Parathyroid adenoma (tissue), 2 donors: ENCODE results near the gene MTFP1.

Experiments used
- H2AFZ ChIP-seq: fragments of 300-600 bp; sonication (generic); one replicate; pipeline ENCODE4 v1.7.0; 2017; ENCODE audit warnings: antibody characterized with exemption, mild to moderate bottlenecking
- H3K27ac ChIP-seq: fragments of 300-600 bp; sonication (generic); one replicate; pipeline ENCODE4 v1.7.0; 2017
- H3K27me3 ChIP-seq: fragments of 300-600 bp; sonication (generic); one replicate; pipeline ENCODE4 v1.7.0; 2017; ENCODE audit warnings: low read length; ENCODE audit not compliant: control insufficient read depth, insufficient read depth
- H3K36me3 ChIP-seq: fragments of 300-600 bp; sonication (generic); one replicate; pipeline ENCODE4 v1.7.0; 2017; ENCODE audit warnings: low read length; ENCODE audit not compliant: control insufficient read depth, insufficient read depth
- H3K4me1 ChIP-seq: fragments of 300-600 bp; sonication (generic); one replicate; pipeline ENCODE4 v1.7.0; 2017; ENCODE audit warnings: control low read depth
- H3K4me2 ChIP-seq: fragments of 300-600 bp; sonication (generic); one replicate; pipeline ENCODE4 v1.7.0; 2017; ENCODE audit warnings: low read length
- H3K4me3 ChIP-seq: fragments of 300-600 bp; sonication (generic); one replicate; pipeline ENCODE4 v1.7.0; 2017; ENCODE audit warnings: low read depth, low read length
- H3K79me2 ChIP-seq: fragments of 300-600 bp; sonication (generic); one replicate; pipeline ENCODE4 v1.7.0; 2017; ENCODE audit warnings: control low read depth
- H3K9ac ChIP-seq: fragments of 300-600 bp; sonication (generic); one replicate; pipeline ENCODE4 v1.7.0; 2017; ENCODE audit warnings: mild to moderate bottlenecking
- H3K9me3 ChIP-seq: fragments of 300-600 bp; sonication (generic); one replicate; pipeline ENCODE4 v1.7.0; 2017; ENCODE audit warnings: low read length; ENCODE audit not compliant: control insufficient read depth
- TF ChIP-seq, protein P1 (sequence below): fragments of 300-600 bp; sonication (generic); IDR thresholded peaks from one replicate; pipeline ENCODE4 v1.7.0; 2017; ENCODE audit warnings: antibody characterized with exemption, mild to moderate bottlenecking
- donor health status: primary hyperparathyroidism.

MTFP1 gene

DNA sequence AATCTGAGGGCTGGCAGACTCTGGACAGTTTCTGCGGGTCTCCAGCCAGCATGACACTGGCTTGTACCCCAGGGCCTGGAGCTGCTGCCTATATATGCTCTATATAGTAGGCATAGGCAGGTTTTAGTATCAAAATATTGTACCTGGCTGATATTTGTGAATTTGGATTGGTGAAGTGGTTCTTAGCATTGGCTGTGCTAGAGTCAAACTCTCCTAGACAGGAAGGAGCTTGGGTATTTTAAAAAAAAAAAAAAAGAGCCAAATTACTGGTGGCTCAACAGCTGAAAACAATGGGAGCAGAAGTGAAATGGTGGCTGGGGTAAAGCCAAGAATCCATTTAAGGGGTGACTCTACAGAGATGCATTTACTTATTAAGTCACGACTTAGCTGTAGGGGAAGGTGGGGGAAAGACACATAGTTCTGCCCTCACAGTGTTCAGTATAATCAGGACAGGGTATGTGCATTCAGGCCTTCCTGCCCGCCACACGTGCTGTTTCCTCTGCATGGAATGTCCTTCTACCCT lies 11.0 kb upstream of the MTFP1 start:
- no peaks in the 10 kb centered on the region for H3K36me3 ChIP-seq
- TF ChIP-seq, protein P1, sequence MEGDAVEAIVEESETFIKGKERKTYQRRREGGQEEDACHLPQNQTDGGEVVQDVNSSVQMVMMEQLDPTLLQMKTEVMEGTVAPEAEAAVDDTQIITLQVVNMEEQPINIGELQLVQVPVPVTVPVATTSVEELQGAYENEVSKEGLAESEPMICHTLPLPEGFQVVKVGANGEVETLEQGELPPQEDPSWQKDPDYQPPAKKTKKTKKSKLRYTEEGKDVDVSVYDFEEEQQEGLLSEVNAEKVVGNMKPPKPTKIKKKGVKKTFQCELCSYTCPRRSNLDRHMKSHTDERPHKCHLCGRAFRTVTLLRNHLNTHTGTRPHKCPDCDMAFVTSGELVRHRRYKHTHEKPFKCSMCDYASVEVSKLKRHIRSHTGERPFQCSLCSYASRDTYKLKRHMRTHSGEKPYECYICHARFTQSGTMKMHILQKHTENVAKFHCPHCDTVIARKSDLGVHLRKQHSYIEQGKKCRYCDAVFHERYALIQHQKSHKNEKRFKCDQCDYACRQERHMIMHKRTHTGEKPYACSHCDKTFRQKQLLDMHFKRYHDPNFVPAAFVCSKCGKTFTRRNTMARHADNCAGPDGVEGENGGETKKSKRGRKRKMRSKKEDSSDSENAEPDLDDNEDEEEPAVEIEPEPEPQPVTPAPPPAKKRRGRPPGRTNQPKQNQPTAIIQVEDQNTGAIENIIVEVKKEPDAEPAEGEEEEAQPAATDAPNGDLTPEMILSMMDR: no peak

DNA sequence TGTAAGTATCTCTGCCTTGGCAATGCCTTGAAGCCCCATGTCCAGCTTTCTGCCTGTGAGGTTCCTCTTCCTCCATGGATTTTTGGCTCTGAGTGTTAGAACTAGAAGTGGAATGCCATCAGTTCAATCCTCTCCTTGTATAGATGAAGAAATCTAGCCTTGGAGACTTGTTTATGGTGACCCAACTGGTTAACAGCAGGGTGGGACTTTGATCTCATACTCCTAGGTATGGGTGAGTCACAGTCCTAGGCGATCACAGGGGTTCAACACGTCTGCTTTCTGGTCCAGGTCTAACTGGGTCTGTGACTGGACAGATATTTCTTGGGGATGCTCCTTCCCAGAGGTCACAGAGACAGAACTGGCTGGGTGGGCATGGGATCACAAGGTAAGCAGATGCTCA lies 9.2 kb upstream of the MTFP1 start:
- TF ChIP-seq, protein P1: no peak
- Histone ChIP-seq H3K27me3 (no peaks in the 10 kb centered on the region), H2AFZ (no peak overlapping the region), H3K79me2 (no peaks in the 10 kb centered on the region), H3K4me3 (no peak overlapping the region), H3K36me3 (no peaks in the 10 kb centered on the region), H3K4me1 (peaks cover 3% of the 10 kb centered on the region), H3K4me2 (no peak overlapping the region), H3K9me3 (no peaks in the 10 kb centered on the region), H3K27ac (no peak overlapping the region), H3K9ac (no peak overlapping the region)

More for the DNA sequence above, 11.0 kb upstream of the MTFP1 start:
- no peak overlapping the region for H3K4me2 ChIP-seq
- no peak overlapping the region for H3K27ac ChIP-seq
- H3K4me3 ChIP-seq: no peak overlapping the region
- no peaks in the 10 kb centered on the region for H3K9me3 ChIP-seq
- no peaks in the 10 kb centered on the region for H3K4me1 ChIP-seq
- H3K79me2 ChIP-seq: no peaks in the 10 kb centered on the region
- H3K9ac ChIP-seq: no peak overlapping the region
- H3K27me3 ChIP-seq: no peaks in the 10 kb centered on the region
- no peak overlapping the region for H2AFZ ChIP-seq

DNA sequence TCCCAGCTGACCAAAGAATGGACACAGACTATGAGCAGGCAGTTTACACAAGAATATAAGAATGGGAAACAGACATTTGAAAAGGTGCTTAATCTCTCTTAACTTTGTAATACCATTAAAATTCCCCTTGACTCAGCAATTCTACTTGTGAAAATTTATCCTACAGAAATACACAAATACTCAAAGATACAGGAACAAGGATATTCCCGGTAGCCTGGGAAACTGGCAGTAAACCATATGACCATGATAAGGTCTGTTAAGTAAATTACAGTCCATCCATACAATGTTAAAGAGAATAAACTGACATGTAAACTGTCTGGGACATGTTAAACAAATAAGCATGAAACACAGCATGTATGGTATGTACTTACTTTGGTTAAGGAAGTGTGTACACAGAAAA lies 8.7 kb upstream of the MTFP1 start:
- TF ChIP-seq, protein P1: no peak
- Histone ChIP-seq H3K27ac (no peak overlapping the region), H2AFZ (no peak overlapping the region), H3K36me3 (no peaks in the 10 kb centered on the region), H3K4me3 (no peak overlapping the region), H3K4me2 (no peak overlapping the region), H3K4me1 (peaks cover 5% of the 10 kb centered on the region), H3K9ac (no peak overlapping the region), H3K27me3 (no peaks in the 10 kb centered on the region), H3K9me3 (no peaks in the 10 kb centered on the region), H3K79me2 (no peaks in the 10 kb centered on the region)

DNA sequence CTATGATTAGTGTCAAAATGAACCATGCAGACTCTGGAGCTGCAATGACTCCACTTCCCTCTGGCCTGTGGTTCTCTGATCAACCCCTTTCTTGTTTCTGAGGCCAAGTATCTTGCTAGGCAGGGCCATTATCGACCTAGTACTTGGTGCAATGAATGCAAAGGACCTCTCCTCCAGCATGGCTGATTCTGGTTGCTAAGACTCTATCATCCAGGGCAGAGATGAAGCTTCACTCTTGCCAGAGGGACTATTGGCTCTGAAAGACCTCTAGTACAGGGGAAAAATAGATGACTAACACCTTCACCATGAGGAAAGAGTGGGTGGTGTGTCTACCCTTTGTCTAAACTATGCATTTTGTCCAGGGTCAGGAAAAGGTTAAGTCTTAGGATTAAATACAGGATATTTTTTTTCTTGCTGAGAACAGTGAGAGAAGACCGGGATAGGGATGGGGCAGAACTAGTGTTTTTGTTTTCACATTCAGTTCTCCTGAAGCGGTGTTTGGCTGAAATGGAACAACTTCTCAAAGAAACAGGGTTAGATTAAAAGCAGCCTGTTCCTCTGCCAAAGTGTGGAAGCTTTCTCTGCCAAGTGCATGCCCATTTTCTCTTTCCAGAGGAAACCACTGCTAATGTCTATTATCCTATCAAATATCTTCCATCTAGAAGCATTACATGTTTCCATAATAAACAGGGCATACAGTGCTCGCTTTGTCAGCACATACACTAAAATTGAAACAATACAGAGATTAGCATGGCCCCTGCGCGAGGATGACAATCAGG lies 5.0 kb upstream of the MTFP1 start:
- no peak overlapping the region for H3K4me3 ChIP-seq
- peaks cover 6% of the 10 kb centered on the region for H3K4me1 ChIP-seq
- no peak overlapping the region for H2AFZ ChIP-seq
- no peaks in the 10 kb centered on the region for H3K36me3 ChIP-seq
- no peaks in the 10 kb centered on the region for H3K9me3 ChIP-seq
- H3K9ac ChIP-seq: no peak overlapping the region
- no peaks in the 10 kb centered on the region for H3K79me2 ChIP-seq
- no peaks in the 10 kb centered on the region for H3K27me3 ChIP-seq
- TF ChIP-seq, protein P1: no peak
- H3K4me2 ChIP-seq: peak overlapping the region; percentile 20
- no peak overlapping the region for H3K27ac ChIP-seq
